Measurements from ENCODE around the gene DPYSL4. TPM values are rescaled to one million over a fixed set of nuclear protein-coding genes. Genes with fewer than 3 reads are reported as not detected.

DPYSL4 gene
- total RNA-seq, 1 experiment from 2014 or later, result not detected

GRCh38 chr10:132240581-132240980 lies 53.8 kb downstream of the DPYSL4 start:
- no peaks in the 10 kb centered on the region for H3K27me3 Mint-ChIP-seq (ENCODE audit: unreplicated experiment)
- CTCF ChIA-PET, result no interaction called here
- no TSS peak for BruUV-seq (replicated peaks)

DNA sequence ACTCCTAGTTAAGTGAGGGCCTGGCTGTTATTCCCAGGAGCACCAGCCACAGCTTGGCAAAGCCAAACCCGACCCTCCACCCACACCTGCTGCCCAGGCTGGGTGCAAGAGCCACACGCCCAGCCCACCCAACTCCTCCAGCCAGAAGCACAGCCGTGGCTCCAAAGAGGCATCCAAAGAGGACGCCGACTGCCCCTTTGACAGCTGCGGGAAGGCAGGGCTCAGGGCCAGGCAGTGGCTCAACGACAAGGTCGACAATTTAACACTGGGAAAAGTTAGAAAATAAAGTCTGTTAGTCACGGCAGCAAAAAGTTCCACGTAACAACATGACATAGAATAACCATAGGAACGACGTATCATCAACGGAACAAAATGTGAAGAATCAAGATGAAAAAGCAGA lies 54.3 kb downstream of the DPYSL4 start:
- no peak for DNase-seq
- H3K27ac Mint-ChIP-seq (ENCODE audit: unreplicated experiment), result no peak overlapping the region
- TF ChIP-seq, protein P1, sequence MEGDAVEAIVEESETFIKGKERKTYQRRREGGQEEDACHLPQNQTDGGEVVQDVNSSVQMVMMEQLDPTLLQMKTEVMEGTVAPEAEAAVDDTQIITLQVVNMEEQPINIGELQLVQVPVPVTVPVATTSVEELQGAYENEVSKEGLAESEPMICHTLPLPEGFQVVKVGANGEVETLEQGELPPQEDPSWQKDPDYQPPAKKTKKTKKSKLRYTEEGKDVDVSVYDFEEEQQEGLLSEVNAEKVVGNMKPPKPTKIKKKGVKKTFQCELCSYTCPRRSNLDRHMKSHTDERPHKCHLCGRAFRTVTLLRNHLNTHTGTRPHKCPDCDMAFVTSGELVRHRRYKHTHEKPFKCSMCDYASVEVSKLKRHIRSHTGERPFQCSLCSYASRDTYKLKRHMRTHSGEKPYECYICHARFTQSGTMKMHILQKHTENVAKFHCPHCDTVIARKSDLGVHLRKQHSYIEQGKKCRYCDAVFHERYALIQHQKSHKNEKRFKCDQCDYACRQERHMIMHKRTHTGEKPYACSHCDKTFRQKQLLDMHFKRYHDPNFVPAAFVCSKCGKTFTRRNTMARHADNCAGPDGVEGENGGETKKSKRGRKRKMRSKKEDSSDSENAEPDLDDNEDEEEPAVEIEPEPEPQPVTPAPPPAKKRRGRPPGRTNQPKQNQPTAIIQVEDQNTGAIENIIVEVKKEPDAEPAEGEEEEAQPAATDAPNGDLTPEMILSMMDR (IDR thresholded peaks at IDR 0.05; ENCODE audit: unreplicated experiment), result no peak
- H3K27me3 Mint-ChIP-seq (ENCODE audit: unreplicated experiment), result no peaks in the 10 kb centered on the region
- no peaks in the 10 kb centered on the region for H3K4me1 Mint-ChIP-seq (ENCODE audit: low read depth, unreplicated experiment)
- no TSS peak for BruUV-seq (replicated peaks)
- H3K36me3 Mint-ChIP-seq (ENCODE audit: insufficient read depth, unreplicated experiment), result peaks cover 4% of the 10 kb centered on the region
- H3K4me3 Mint-ChIP-seq (ENCODE audit: low read depth, unreplicated experiment), result no peak overlapping the region
- CTCF ChIA-PET, result no interaction called here
- intact Hi-C loops (cut with micrococcal nuclease; ENCODE audit: unreplicated experiment), result no loop called here
- no peaks in the 10 kb centered on the region for H3K9me3 Mint-ChIP-seq (ENCODE audit: low read depth, unreplicated experiment)

More at GRCh38 chr10:132240581-132240980, 53.8 kb downstream of the DPYSL4 start:
- TF ChIP-seq, protein P1 (IDR thresholded peaks at IDR 0.05; ENCODE audit: unreplicated experiment), result no peak
- Mint-ChIP-seq H3K27ac (ENCODE audit: unreplicated experiment) (no peak overlapping the region), H3K4me1 (ENCODE audit: low read depth, unreplicated experiment) (no peaks in the 10 kb centered on the region), H3K9me3 (ENCODE audit: low read depth, unreplicated experiment) (no peaks in the 10 kb centered on the region), H3K4me3 (ENCODE audit: low read depth, unreplicated experiment) (no peak overlapping the region), H3K36me3 (ENCODE audit: insufficient read depth, unreplicated experiment) (peaks cover 4% of the 10 kb centered on the region)
- intact Hi-C loops (cut with micrococcal nuclease; ENCODE audit: unreplicated experiment), result no loop called here
- no peak for DNase-seq

DNA sequence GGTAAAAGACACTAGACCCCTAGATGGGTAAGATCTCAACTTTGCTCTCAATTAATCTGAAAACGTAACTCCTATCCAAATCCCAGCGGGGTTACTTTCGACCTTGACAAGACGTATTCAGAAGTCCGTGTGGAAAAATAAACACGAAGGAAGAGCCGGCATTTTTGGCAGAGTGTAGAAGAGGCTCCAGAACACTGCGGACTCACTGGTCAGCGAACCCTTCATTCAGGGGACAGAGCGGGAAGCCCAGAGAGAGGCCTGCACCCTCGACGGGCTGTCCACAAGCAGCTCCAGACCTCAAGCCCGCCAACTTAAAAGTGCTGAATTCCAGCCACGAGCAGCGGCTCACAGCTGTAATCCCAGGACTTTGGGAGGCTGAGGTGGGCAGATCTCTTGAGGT lies 54.7 kb downstream of the DPYSL4 start:
- Mint-ChIP-seq H3K27me3 (ENCODE audit: unreplicated experiment) (no peaks in the 10 kb centered on the region), H3K4me3 (ENCODE audit: low read depth, unreplicated experiment) (no peak overlapping the region), H3K27ac (ENCODE audit: unreplicated experiment) (no peak overlapping the region), H3K36me3 (ENCODE audit: insufficient read depth, unreplicated experiment) (peaks cover 4% of the 10 kb centered on the region), H3K9me3 (ENCODE audit: low read depth, unreplicated experiment) (no peaks in the 10 kb centered on the region), H3K4me1 (ENCODE audit: low read depth, unreplicated experiment) (no peaks in the 10 kb centered on the region)
- TF ChIP-seq, protein P1 (IDR thresholded peaks at IDR 0.05; ENCODE audit: unreplicated experiment), result no peak
- intact Hi-C loops (cut with micrococcal nuclease; ENCODE audit: unreplicated experiment), result no loop called here
- no peak for DNase-seq
- no TSS peak for BruUV-seq (replicated peaks)
- CTCF ChIA-PET, result no interaction called here

- CTCF ChIA-PET, result no interaction called here
- peaks cover 4% of the 10 kb centered on the region for H3K36me3 Mint-ChIP-seq (ENCODE audit: insufficient read depth, unreplicated experiment)
- DNase-seq, result no peak
- BruUV-seq (replicated peaks), result no TSS peak
- no peaks in the 10 kb centered on the region for H3K27me3 Mint-ChIP-seq (ENCODE audit: unreplicated experiment)
- H3K27ac Mint-ChIP-seq (ENCODE audit: unreplicated experiment), result no peak overlapping the region
- no peak overlapping the region for H3K4me3 Mint-ChIP-seq (ENCODE audit: low read depth, unreplicated experiment)
- H3K4me1 Mint-ChIP-seq (ENCODE audit: low read depth, unreplicated experiment), result no peaks in the 10 kb centered on the region
- no peaks in the 10 kb centered on the region for H3K9me3 Mint-ChIP-seq (ENCODE audit: low read depth, unreplicated experiment)
- intact Hi-C loops (cut with micrococcal nuclease; ENCODE audit: unreplicated experiment), result no loop called here
- TF ChIP-seq, protein P1 (IDR thresholded peaks at IDR 0.05; ENCODE audit: unreplicated experiment), result no peak
Measured at GRCh38 chr10:132242103-132242840, 55.5 kb downstream of the DPYSL4 start.
